ENCODE data around the gene MAPK13. TPM values are rescaled to one million over a fixed set of nuclear protein-coding genes. Genes with fewer than 3 reads are reported as not detected.

The MAPK13 gene
- total RNA-seq, 3 donors from 2014 or later (not counting 1 experiment from before 2014, with no cell fraction given), result 39.4 to 52.1 (median 49.9) TPM

DNA sequence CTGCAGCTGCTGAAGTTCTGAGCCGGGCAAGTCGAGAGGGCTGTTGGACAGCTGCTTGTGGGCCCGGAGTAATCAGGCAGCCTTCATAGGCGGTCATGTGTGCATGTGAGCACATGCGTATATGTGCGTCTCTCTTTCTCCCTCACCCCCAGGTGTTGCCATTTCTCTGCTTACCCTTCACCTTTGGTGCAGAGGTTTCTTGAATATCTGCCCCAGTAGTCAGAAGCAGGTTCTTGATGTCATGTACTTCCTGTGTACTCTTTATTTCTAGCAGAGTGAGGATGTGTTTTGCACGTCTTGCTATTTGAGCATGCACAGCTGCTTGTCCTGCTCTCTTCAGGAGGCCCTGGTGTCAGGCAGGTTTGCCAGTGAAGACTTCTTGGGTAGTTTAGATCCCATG, 21.2 kb upstream of the MAPK13 start:
- no peak overlapping the region for H3K4me3 Mint-ChIP-seq
- peak overlapping the region; percentile 57 to 60 for H3K27ac Mint-ChIP-seq

DNA sequence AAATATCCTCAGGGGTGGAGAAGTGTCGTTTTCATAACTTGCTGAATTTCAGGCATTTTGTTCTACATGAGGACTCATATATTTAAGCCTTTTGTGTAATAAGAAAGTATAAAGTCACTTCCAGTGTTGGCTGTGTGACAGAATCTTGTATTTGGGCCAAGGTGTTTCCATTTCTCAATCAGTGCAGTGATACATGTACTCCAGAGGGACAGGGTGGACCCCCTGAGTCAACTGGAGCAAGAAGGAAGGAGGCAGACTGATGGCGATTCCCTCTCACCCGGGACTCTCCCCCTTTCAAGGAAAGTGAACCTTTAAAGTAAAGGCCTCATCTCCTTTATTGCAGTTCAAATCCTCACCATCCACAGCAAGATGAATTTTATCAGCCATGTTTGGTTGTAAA, 20.3 kb upstream of the MAPK13 start:
- H3K4me1 Mint-ChIP-seq, result peaks cover 38 to 55% of the 10 kb centered on the region in 2 donors
- H3K9me3 Mint-ChIP-seq, result no peaks in the 10 kb centered on the region
- H3K36me3 ChIP-seq (ENCODE audit: control insufficient read depth, insufficient read depth, low read length), result peaks cover 35% of the 10 kb centered on the region
- peak overlapping the region; percentile 57 to 60 for H3K27ac Mint-ChIP-seq
- WGBS (ENCODE audit: insufficient coverage), result 96% methylated on average over 3 of the region's 3 CpGs
- H3K9me3 ChIP-seq (ENCODE audit: control insufficient read depth, insufficient read depth, low read length), result no peaks in the 10 kb centered on the region
- H3K4me3 ChIP-seq (ENCODE audit: low read length), result no peak overlapping the region
- no peak overlapping the region for H3K4me3 Mint-ChIP-seq
- ATAC-seq, result no peak
- H3K27ac ChIP-seq (ENCODE audit: low read length), result no peak overlapping the region
- intact Hi-C loops (cut with micrococcal nuclease), result no loop called here
- H3K4me1 ChIP-seq (ENCODE audit: control insufficient read depth, insufficient read depth, low read length), result peaks cover 31% of the 10 kb centered on the region
- no peaks in the 10 kb centered on the region for H3K27me3 ChIP-seq (ENCODE audit: control insufficient read depth, insufficient read depth, low read length)
- peaks cover 21% of the 10 kb centered on the region for H3K36me3 Mint-ChIP-seq
- no peak for DNase-seq
- no peak for TF ChIP-seq CTCF (IDR thresholded peaks at IDR 0.05)
- no peaks in the 10 kb centered on the region for H3K27me3 Mint-ChIP-seq (ENCODE audit: low read depth in 2 of 2)

More for the DNA sequence above, 21.2 kb upstream of the MAPK13 start:
- Mint-ChIP-seq H3K9me3 (no peaks in the 10 kb centered on the region), H3K27me3 (ENCODE audit: low read depth in 2 of 2) (no peaks in the 10 kb centered on the region), H3K4me1 (peaks cover 30 to 48% of the 10 kb centered on the region in 2 donors), H3K36me3 (peaks cover 21% of the 10 kb centered on the region)
- ATAC-seq, result peak; percentile 41 to 74 (median 62)
- TF ChIP-seq CTCF (IDR thresholded peaks at IDR 0.05), result no peak
- Histone ChIP-seq H3K4me3 (ENCODE audit: low read length) (no peak overlapping the region), H3K27me3 (ENCODE audit: control insufficient read depth, insufficient read depth, low read length) (no peaks in the 10 kb centered on the region), H3K4me1 (ENCODE audit: control insufficient read depth, insufficient read depth, low read length) (peaks cover 22% of the 10 kb centered on the region), H3K36me3 (ENCODE audit: control insufficient read depth, insufficient read depth, low read length) (peaks cover 38% of the 10 kb centered on the region), H3K9me3 (ENCODE audit: control insufficient read depth, insufficient read depth, low read length) (no peaks in the 10 kb centered on the region), H3K27ac (ENCODE audit: low read length) (peak overlapping the region; percentile 59)
- peak in 1 of 2 donors; percentile 77 for DNase-seq
- intact Hi-C loops (cut with micrococcal nuclease), result no loop called here
- WGBS (ENCODE audit: insufficient coverage), result 55% methylated on average over 7 of the region's 7 CpGs

DNA sequence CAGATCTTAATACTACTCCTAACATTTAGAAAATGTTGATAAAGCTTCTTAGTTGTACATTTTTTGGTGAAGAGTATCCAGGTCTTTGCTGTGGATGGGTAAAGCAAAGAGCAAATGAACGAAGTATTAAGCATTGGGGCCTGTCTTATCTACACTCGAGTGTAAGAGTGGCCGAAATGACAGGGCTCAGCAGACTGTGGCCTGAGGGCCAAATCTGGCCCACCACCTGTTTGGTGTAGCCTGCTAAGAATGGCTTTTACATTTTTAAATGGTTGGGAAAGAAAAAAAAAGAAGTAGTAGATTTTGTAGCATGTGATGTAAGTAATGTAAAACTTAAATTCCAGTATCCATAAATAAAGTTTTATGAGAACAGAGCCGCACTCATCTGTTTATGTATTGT, 19.4 kb upstream of the MAPK13 start:
- no peak overlapping the region for H3K4me3 Mint-ChIP-seq
- Histone ChIP-seq H3K27me3 (ENCODE audit: control insufficient read depth, insufficient read depth, low read length) (no peaks in the 10 kb centered on the region), H3K4me3 (ENCODE audit: low read length) (no peak overlapping the region), H3K9me3 (ENCODE audit: control insufficient read depth, insufficient read depth, low read length) (no peaks in the 10 kb centered on the region), H3K27ac (ENCODE audit: low read length) (no peak overlapping the region), H3K36me3 (ENCODE audit: control insufficient read depth, insufficient read depth, low read length) (peaks cover 32% of the 10 kb centered on the region), H3K4me1 (ENCODE audit: control insufficient read depth, insufficient read depth, low read length) (peaks cover 38% of the 10 kb centered on the region)
- no peak for TF ChIP-seq CTCF (IDR thresholded peaks at IDR 0.05)
- peaks cover 15% of the 10 kb centered on the region for H3K36me3 Mint-ChIP-seq
- DNase-seq (no peak), ATAC-seq (no peak)
- WGBS (ENCODE audit: insufficient coverage), result 89% methylated on average over 3 of the region's 4 CpGs
- no peaks in the 10 kb centered on the region for H3K27me3 Mint-ChIP-seq (ENCODE audit: low read depth in 2 of 2)
- intact Hi-C loops (cut with micrococcal nuclease), result no loop called here
- H3K27ac Mint-ChIP-seq, result no peak overlapping the region
- H3K4me1 Mint-ChIP-seq, result peaks cover 39 to 53% of the 10 kb centered on the region in 2 donors
- H3K9me3 Mint-ChIP-seq, result no peaks in the 10 kb centered on the region

GRCh38 chr6:36111526-36111925, 18.8 kb upstream of the MAPK13 start:
- no peak for ATAC-seq
- H3K4me3 Mint-ChIP-seq, result no peak overlapping the region

More at GRCh38 chr6:36111526-36111925, 18.8 kb upstream of the MAPK13 start:
- WGBS (ENCODE audit: insufficient coverage), result 93% methylated on average over 6 of the region's 7 CpGs
- Histone ChIP-seq H3K9me3 (ENCODE audit: control insufficient read depth, insufficient read depth, low read length) (no peaks in the 10 kb centered on the region), H3K4me3 (ENCODE audit: low read length) (no peak overlapping the region), H3K27me3 (ENCODE audit: control insufficient read depth, insufficient read depth, low read length) (no peaks in the 10 kb centered on the region), H3K4me1 (ENCODE audit: control insufficient read depth, insufficient read depth, low read length) (peaks cover 44% of the 10 kb centered on the region), H3K36me3 (ENCODE audit: control insufficient read depth, insufficient read depth, low read length) (peaks cover 32% of the 10 kb centered on the region), H3K27ac (ENCODE audit: low read length) (no peak overlapping the region)
- Mint-ChIP-seq H3K4me1 (peaks cover 44 to 56% of the 10 kb centered on the region in 2 donors), H3K36me3 (peaks cover 13% of the 10 kb centered on the region), H3K27ac (no peak overlapping the region), H3K9me3 (no peaks in the 10 kb centered on the region), H3K27me3 (ENCODE audit: low read depth in 2 of 2) (no peaks in the 10 kb centered on the region)
- TF ChIP-seq CTCF (IDR thresholded peaks at IDR 0.05), result no peak
- intact Hi-C loops (cut with micrococcal nuclease), result no loop called here
- no peak for DNase-seq

Measured in natural killer cell (primary cell).